ENCODE results near the gene SH2D2A.
"Not testable (repeated sequence)": the region's sequence is repeated elsewhere in the genome, so short reads cannot be mapped to it uniquely, and the experiment has no call there.

SH2D2A gene

GRCh38 chr1:156765666-156766065, 51.0 kb downstream of the SH2D2A start:
- TF ChIP-seq, protein P1, sequence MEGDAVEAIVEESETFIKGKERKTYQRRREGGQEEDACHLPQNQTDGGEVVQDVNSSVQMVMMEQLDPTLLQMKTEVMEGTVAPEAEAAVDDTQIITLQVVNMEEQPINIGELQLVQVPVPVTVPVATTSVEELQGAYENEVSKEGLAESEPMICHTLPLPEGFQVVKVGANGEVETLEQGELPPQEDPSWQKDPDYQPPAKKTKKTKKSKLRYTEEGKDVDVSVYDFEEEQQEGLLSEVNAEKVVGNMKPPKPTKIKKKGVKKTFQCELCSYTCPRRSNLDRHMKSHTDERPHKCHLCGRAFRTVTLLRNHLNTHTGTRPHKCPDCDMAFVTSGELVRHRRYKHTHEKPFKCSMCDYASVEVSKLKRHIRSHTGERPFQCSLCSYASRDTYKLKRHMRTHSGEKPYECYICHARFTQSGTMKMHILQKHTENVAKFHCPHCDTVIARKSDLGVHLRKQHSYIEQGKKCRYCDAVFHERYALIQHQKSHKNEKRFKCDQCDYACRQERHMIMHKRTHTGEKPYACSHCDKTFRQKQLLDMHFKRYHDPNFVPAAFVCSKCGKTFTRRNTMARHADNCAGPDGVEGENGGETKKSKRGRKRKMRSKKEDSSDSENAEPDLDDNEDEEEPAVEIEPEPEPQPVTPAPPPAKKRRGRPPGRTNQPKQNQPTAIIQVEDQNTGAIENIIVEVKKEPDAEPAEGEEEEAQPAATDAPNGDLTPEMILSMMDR (IDR thresholded peaks at IDR 0.05; ENCODE audit: insufficient read depth, low read length, poor library complexity, severe bottlenecking) = no peak
- no peak for TF ChIP-seq EZH2phosphoT487 (conservative IDR thresholded peaks at IDR 0.05; ENCODE audit: low read length)
- Histone ChIP-seq H3K27ac (ENCODE audit: low read depth, low read length) (no peak overlapping the region), H3K27me3 (ENCODE audit: low read length) (no peaks in the 10 kb centered on the region)

GRCh38 chr1:156765136-156765535, 51.5 kb downstream of the SH2D2A start:
- H3K79me2 ChIP-seq (ENCODE audit: insufficient read depth, low read length) = peaks cover 27% of the 10 kb centered on the region
- H3K9ac ChIP-seq (ENCODE audit: low read length); H2AFZ ChIP-seq (ENCODE audit: low read depth, low read length, severe bottlenecking); H3F3A ChIP-seq (ENCODE audit: insufficient read depth); H4K20me1 ChIP-seq (ENCODE audit: low read depth, low read length); H3K9me3 ChIP-seq (ENCODE audit: insufficient read depth, low read length); H3K36me3 ChIP-seq (ENCODE audit: low read length); H3K9me2 ChIP-seq (replicated peaks; ENCODE audit: insufficient read depth, low read length); H3K27ac ChIP-seq (ENCODE audit: low read depth, low read length); H3K27me3 ChIP-seq (ENCODE audit: low read length); H3K4me2 ChIP-seq (ENCODE audit: low read depth, low read length, poor library complexity, severe bottlenecking); H3K4me3 ChIP-seq (ENCODE audit: insufficient read depth, low read length, poor library complexity, severe bottlenecking): not testable (repeated sequence)

More at GRCh38 chr1:156765666-156766065, 51.0 kb downstream of the SH2D2A start:
- Histone ChIP-seq H2AFZ (ENCODE audit: low read depth, low read length, severe bottlenecking) (no peak overlapping the region), H3F3A (ENCODE audit: insufficient read depth) (no peaks in the 10 kb centered on the region), H3K4me2 (ENCODE audit: low read depth, low read length, poor library complexity, severe bottlenecking) (peak overlapping the region; percentile 68), H4K20me1 (ENCODE audit: low read depth, low read length) (no peaks in the 10 kb centered on the region), H3K36me3 (ENCODE audit: low read length) (no peaks in the 10 kb centered on the region), H3K4me3 (ENCODE audit: insufficient read depth, low read length, poor library complexity, severe bottlenecking) (no peak overlapping the region), H3K9ac (ENCODE audit: low read length) (peak overlapping the region; percentile 71; the same call in 1 of the 2 replicates), H3K79me2 (ENCODE audit: insufficient read depth, low read length) (peaks cover 32% of the 10 kb centered on the region), H3K9me3 (ENCODE audit: insufficient read depth, low read length) (no peaks in the 10 kb centered on the region), H3K9me2 (replicated peaks; ENCODE audit: insufficient read depth, low read length) (no peaks in the 10 kb centered on the region)

DNA sequence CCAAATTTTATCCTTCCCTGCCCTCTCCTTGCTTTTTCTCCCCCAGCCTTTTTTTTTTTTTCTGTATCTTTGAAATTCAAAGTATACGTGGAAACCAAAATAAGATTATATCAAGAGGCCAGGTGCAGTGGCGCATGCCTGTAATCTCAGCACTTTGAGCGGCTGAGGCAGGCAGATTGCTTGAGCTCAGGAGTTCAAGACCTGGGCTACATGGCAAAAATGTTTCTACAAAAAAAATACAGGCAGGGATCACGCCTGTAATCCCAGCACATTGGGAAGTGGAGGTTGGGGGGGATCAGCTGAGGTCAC, 55.9 kb downstream of the SH2D2A start:
- Histone ChIP-seq H4K20me1 (ENCODE audit: low read depth, low read length) (no peaks in the 10 kb centered on the region), H3K79me2 (ENCODE audit: insufficient read depth, low read length) (no peaks in the 10 kb centered on the region), H3K9me2 (replicated peaks; ENCODE audit: insufficient read depth, low read length) (no peaks in the 10 kb centered on the region), H3K27ac (ENCODE audit: low read depth, low read length) (no peak overlapping the region), H3K27me3 (ENCODE audit: low read length) (no peaks in the 10 kb centered on the region), H3K4me2 (ENCODE audit: low read depth, low read length, poor library complexity, severe bottlenecking) (no peak overlapping the region), H3K36me3 (ENCODE audit: low read length) (no peaks in the 10 kb centered on the region), H3F3A (ENCODE audit: insufficient read depth) (no peaks in the 10 kb centered on the region), H3K4me3 (ENCODE audit: insufficient read depth, low read length, poor library complexity, severe bottlenecking) (no peak overlapping the region), H3K9me3 (ENCODE audit: insufficient read depth, low read length) (no peaks in the 10 kb centered on the region), H3K9ac (ENCODE audit: low read length) (no peak overlapping the region), H2AFZ (ENCODE audit: low read depth, low read length, severe bottlenecking) (no peak overlapping the region)
- TF ChIP-seq, protein P1 (IDR thresholded peaks at IDR 0.05; ENCODE audit: insufficient read depth, low read length, poor library complexity, severe bottlenecking) = no peak
- no peak for TF ChIP-seq EZH2phosphoT487 (conservative IDR thresholded peaks at IDR 0.05; ENCODE audit: low read length)

GRCh38 chr1:156760092-156760795, 56.4 kb downstream of the SH2D2A start:
- Histone ChIP-seq H3K9ac (ENCODE audit: low read length) (no peak overlapping the region), H3K4me2 (ENCODE audit: low read depth, low read length, poor library complexity, severe bottlenecking) (no peak overlapping the region), H3K9me2 (replicated peaks; ENCODE audit: insufficient read depth, low read length) (no peaks in the 10 kb centered on the region), H3K27ac (ENCODE audit: low read depth, low read length) (no peak overlapping the region), H2AFZ (ENCODE audit: low read depth, low read length, severe bottlenecking) (no peak overlapping the region), H3K27me3 (ENCODE audit: low read length) (no peaks in the 10 kb centered on the region), H3K9me3 (ENCODE audit: insufficient read depth, low read length) (no peaks in the 10 kb centered on the region), H3K79me2 (ENCODE audit: insufficient read depth, low read length) (no peaks in the 10 kb centered on the region), H3K4me3 (ENCODE audit: insufficient read depth, low read length, poor library complexity, severe bottlenecking) (no peak overlapping the region), H3K36me3 (ENCODE audit: low read length) (no peaks in the 10 kb centered on the region), H4K20me1 (ENCODE audit: low read depth, low read length) (no peaks in the 10 kb centered on the region), H3F3A (ENCODE audit: insufficient read depth) (no peaks in the 10 kb centered on the region)
- TF ChIP-seq, protein P1 (IDR thresholded peaks at IDR 0.05; ENCODE audit: insufficient read depth, low read length, poor library complexity, severe bottlenecking) = no peak
- no peak for TF ChIP-seq EZH2phosphoT487 (conservative IDR thresholded peaks at IDR 0.05; ENCODE audit: low read length)

DNA sequence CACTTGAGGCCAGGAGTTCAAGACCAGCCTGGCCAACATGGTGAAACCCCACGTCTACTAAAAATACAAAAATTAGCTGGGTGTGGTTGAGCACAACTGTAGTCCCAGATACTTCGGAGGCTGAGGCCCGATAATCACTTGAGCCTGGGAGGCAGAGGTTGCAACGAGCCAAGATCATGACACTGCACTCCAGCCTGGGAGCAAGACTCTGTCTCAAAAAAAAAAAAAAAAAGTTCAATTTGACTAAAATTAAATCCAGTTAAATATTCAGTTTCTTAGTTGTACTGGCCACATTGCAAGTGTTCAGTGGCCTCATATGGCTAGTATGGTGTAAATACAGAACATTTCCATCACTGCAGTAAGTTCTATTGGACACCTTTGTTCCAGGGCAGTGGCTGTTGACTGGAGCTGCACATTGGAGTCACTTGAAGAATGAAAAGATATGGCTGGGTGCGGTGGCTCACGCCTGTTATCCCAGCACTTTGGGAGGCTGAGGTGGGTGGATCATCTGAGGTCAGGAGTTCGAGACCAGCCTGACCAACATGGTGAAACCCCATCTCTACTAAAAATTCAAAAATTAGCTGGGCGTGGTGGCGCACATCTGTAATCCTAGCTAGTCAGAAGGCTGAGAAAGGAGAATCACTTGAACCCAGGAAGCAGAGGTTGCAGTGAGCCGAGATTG, 58.9 kb downstream of the SH2D2A start:
- not testable (repeated sequence) for H3K36me3 ChIP-seq (ENCODE audit: low read length); H3K9me2 ChIP-seq (replicated peaks; ENCODE audit: insufficient read depth, low read length); H3K9ac ChIP-seq (ENCODE audit: low read length); H3K4me2 ChIP-seq (ENCODE audit: low read depth, low read length, poor library complexity, severe bottlenecking); H4K20me1 ChIP-seq (ENCODE audit: low read depth, low read length); H2AFZ ChIP-seq (ENCODE audit: low read depth, low read length, severe bottlenecking); H3K27me3 ChIP-seq (ENCODE audit: low read length); H3K27ac ChIP-seq (ENCODE audit: low read depth, low read length); H3F3A ChIP-seq (ENCODE audit: insufficient read depth); H3K4me3 ChIP-seq (ENCODE audit: insufficient read depth, low read length, poor library complexity, severe bottlenecking); H3K9me3 ChIP-seq (ENCODE audit: insufficient read depth, low read length); H3K79me2 ChIP-seq (ENCODE audit: insufficient read depth, low read length)

Data from SU-DHL-6 (cell line).